Transverse colon (tissue), 3 donors: ENCODE results near the gene EPYC.

Experiments used
- POLR2A ChIP-seq: fragments of 450-650 bp; IDR thresholded peaks from one replicate; pipeline ENCODE4 v1.6.1; 2016; ENCODE audit warnings: antibody characterized with exemption, mild to moderate bottlenecking, moderate library complexity
- TF ChIP-seq, protein P1 (sequence below), 5 experiments: fragments of 200-600 bp in 3 of 5; fragments of 450-650 bp in 2 of 5; sonication (generic) in 3 of 5; IDR thresholded peaks; 1 replicate in 2 of 5; 2 replicates in 3 of 5; pipeline ENCODE4 v1.5.1; 2016 to 2017; ENCODE audit warnings: antibody characterized with exemption in 5 of 5, inconsistent platforms in 3 of 5, mild to moderate bottlenecking in 2 of 5, moderate library complexity in 1 of 5

DNA sequence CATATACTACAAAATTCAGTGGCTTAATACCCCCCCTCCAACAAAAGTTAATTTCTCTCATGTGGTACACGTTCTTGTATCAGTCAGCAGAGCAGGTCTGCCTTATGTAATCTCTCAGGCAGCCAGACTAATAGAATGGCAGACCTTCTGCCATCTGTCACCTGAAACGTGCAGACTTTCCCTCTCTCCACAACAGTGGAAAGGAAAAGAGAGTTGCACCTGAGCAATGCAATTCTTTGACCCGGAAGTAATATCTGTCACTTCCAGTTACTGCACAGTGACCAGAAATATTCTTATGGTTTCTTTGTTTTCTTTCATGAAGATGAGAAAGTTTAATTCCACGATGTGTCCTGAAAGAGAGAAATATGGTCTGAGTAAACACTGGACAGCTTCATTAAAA lies 38.6 kb upstream of the EPYC start:
- TF ChIP-seq POLR2A: no peak
- TF ChIP-seq, protein P1, sequence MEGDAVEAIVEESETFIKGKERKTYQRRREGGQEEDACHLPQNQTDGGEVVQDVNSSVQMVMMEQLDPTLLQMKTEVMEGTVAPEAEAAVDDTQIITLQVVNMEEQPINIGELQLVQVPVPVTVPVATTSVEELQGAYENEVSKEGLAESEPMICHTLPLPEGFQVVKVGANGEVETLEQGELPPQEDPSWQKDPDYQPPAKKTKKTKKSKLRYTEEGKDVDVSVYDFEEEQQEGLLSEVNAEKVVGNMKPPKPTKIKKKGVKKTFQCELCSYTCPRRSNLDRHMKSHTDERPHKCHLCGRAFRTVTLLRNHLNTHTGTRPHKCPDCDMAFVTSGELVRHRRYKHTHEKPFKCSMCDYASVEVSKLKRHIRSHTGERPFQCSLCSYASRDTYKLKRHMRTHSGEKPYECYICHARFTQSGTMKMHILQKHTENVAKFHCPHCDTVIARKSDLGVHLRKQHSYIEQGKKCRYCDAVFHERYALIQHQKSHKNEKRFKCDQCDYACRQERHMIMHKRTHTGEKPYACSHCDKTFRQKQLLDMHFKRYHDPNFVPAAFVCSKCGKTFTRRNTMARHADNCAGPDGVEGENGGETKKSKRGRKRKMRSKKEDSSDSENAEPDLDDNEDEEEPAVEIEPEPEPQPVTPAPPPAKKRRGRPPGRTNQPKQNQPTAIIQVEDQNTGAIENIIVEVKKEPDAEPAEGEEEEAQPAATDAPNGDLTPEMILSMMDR (IDR thresholded peaks at IDR 0.05): no peak
